K562 (cell line): ENCODE measurements around the gene BMPER. TPM values are rescaled to one million over a fixed set of nuclear protein-coding genes. Genes with fewer than 3 reads are reported as not detected.

ENCODE experiments used
- ATAC-seq: fragments of 200-7000 bp; cut with Tn5 transposase; 3 replicates; pipeline ENCODE4 v1.9.1; 2020; ENCODE audit warnings: moderate library complexity
- BruUV-seq: library from RNA; stranded (reverse); fragments of 400-500 nt; replicated peaks from 2 replicates; lab custom pipeline; 2021; lab: Mats Ljungman, UMichigan
- CTCF ChIA-PET: fragments of 300-600 bp; formaldehyde crosslinking; extraction: SDS; loops from one replicate; lab custom pipeline; 2021; ENCODE audit warnings: low intra/inter-chr PET ratio; lab: Yijun Ruan, JAX
- POLR2A ChIA-PET: fragments of 300-600, 350-650 bp; sonication (Branson Sonifier 250); formaldehyde crosslinking; extraction: SDS; loops from one replicate; lab custom pipeline; 2021; ENCODE audit warnings: antibody characterized with exemption, inconsistent platforms; lab: Yijun Ruan, JAX
- DNase-seq, 4 experiments: peaks; one replicate each; pipeline versions ENCODE4 v3.0.0 to v3.0.0-alpha.2; 2011 to 2018; ENCODE audit warnings: low spot score in 3 of 4, mixed read lengths in 3 of 4; ENCODE audit errors: extremely low read depth in 1 of 4
- FAIRE-seq: peaks from 2 replicates; lab custom pipeline; 2011; peaks lifted over from hg19 to GRCh38; lab: Jason Lieb, UNC
- H2AFZ ChIP-seq: 2 replicates; pipeline ENCODE4 v1.6.0; 2011; ENCODE audit warnings: low read depth, low read length, control low read depth, inconsistent platforms
- H3K27ac ChIP-seq: fragments of 200-600 bp; 3 replicates; pipeline ENCODE4 v1.8.0; 2011; ENCODE audit warnings: low read depth, mild to moderate bottlenecking, control low read depth, inconsistent platforms, low read length, moderate library complexity, mixed read lengths; ENCODE audit errors: extremely low read depth
- H3K27me3 ChIP-seq, 2 experiments: fragments of 300-600 bp in 1 of 2; 2 replicates in 1 of 2; 3 replicates in 1 of 2; pipeline versions ENCODE4 v1.6.0 to v1.8.0; 2011; ENCODE audit warnings: inconsistent platforms in 2 of 2, low read length in 2 of 2, mild to moderate bottlenecking in 1 of 2, mixed read lengths in 1 of 2, moderate library complexity in 1 of 2; ENCODE audit not compliant: control insufficient read depth in 2 of 2, insufficient read depth in 2 of 2
- H3K36me3 ChIP-seq: fragments of 300-600 bp; 3 replicates; pipeline ENCODE4 v1.8.0; 2011; ENCODE audit warnings: mild to moderate bottlenecking, low read length, inconsistent platforms; ENCODE audit not compliant: control insufficient read depth, insufficient read depth
- H3K4me1 ChIP-seq, 2 experiments: fragments of 200-600 bp in 1 of 2; replicated peaks in 1 of 2; 2 replicates in 1 of 2; 3 replicates in 1 of 2; pipeline versions ENCODE4 v1.5.1 to v1.8.0; 2011; ENCODE audit warnings: inconsistent platforms in 2 of 2, low read length in 2 of 2, mild to moderate bottlenecking in 1 of 2, mixed read lengths in 1 of 2, moderate library complexity in 1 of 2; ENCODE audit not compliant: control insufficient read depth in 2 of 2, insufficient read depth in 2 of 2
- H3K4me2 ChIP-seq: 2 replicates; pipeline ENCODE4 v1.6.1; 2011; ENCODE audit warnings: low read length, control low read depth, inconsistent platforms, mixed read lengths; ENCODE audit not compliant: insufficient read depth
- H3K4me3 ChIP-seq: fragments of 200-600 bp; sonication (generic), shearing (Covaris generic); 2 replicates; pipeline ENCODE4 v1.5.1; 2016; ENCODE audit warnings: control low read depth, inconsistent platforms
- H3K79me2 ChIP-seq: fragments of 200-600 bp; 3 replicates; pipeline ENCODE4 v1.8.0; 2011; ENCODE audit warnings: low read length, inconsistent platforms; ENCODE audit not compliant: control insufficient read depth, insufficient read depth
- H3K9ac ChIP-seq, 2 experiments: 2 replicates each; pipeline versions ENCODE4 v1.6.0 to v1.6.1; 2011; ENCODE audit warnings: low read depth in 2 of 2, low read length in 2 of 2, control low read depth in 1 of 2, inconsistent platforms in 1 of 2, mild to moderate bottlenecking in 1 of 2, mixed read lengths in 1 of 2; ENCODE audit not compliant: insufficient read depth in 1 of 2
- H3K9me1 ChIP-seq: one replicate; pipeline ENCODE4 v1.6.0; 2011; ENCODE audit warnings: inconsistent platforms, mild to moderate bottlenecking, low read length, moderate library complexity; ENCODE audit not compliant: control insufficient read depth, insufficient read depth
- H3K9me3 ChIP-seq: replicated peaks from 2 replicates; pipeline ENCODE4 v1.5.1; 2011; ENCODE audit warnings: low read depth, low read length, inconsistent platforms; ENCODE audit not compliant: control insufficient read depth, insufficient read depth
- H4K20me1 ChIP-seq: replicated peaks from 2 replicates; pipeline ENCODE4 v1.6.1; 2011; ENCODE audit warnings: low read length, inconsistent platforms, mixed read lengths; ENCODE audit not compliant: control insufficient read depth, insufficient read depth
- CHCHD3 ChIP-seq: fragments of 250-450 bp; sonication (Bioruptor Pico); IDR thresholded peaks from 2 replicates; pipeline ENCODE4 v2.1.2; 2022; ENCODE audit warnings: mild to moderate bottlenecking
- CTCFL ChIP-seq: IDR thresholded peaks from 2 replicates; pipeline ENCODE4 v1.6.1; 2011; ENCODE audit warnings: borderline replicate concordance, low read depth, mild to moderate bottlenecking, moderate library complexity, low read length; ENCODE audit not compliant: insufficient read depth, poor library complexity, severe bottlenecking
- CUX1 ChIP-seq: fragments of 200-800 bp; sonication (Bioruptor generic); IDR thresholded peaks from 2 replicates; pipeline ENCODE4 v1.6.1; 2016; ENCODE audit warnings: missing genetic modification characterization, missing compliant biosample characterization
- FOXO4 ChIP-seq: fragments of 450-650 bp; formaldehyde crosslinking; IDR thresholded peaks from 2 replicates; pipeline ENCODE4 v1.4.0; 2020; ENCODE audit warnings: mild to moderate bottlenecking, moderate library complexity
- ID3 ChIP-seq, 2 experiments: fragments of 250-450 bp in 1 of 2; fragments of 450-650 bp in 1 of 2; sonication (Bioruptor Pico) in 1 of 2; IDR thresholded peaks; 2 replicates each; pipeline versions ENCODE4 v1.6.1 to v1.8.0; 2016 to 2021; ENCODE audit warnings: mild to moderate bottlenecking in 2 of 2, moderate library complexity in 2 of 2, missing compliant biosample characterization in 1 of 2, missing genetic modification characterization in 1 of 2
- PHF8 ChIP-seq: fragments of 200-600 bp; sonication (generic); IDR thresholded peaks from 2 replicates; pipeline ENCODE4 v1.6.1; 2012; ENCODE audit warnings: mixed run types, mild to moderate bottlenecking, inconsistent platforms, low read length, moderate library complexity, borderline replicate concordance
- PREB ChIP-seq: sonication (generic); formaldehyde crosslinking; IDR thresholded peaks from 2 replicates; pipeline ENCODE4 v1.8.1; 2023; ENCODE audit warnings: mild to moderate bottlenecking, missing genetic modification reagents
- RB1 ChIP-seq: fragments of 450-650 bp; IDR thresholded peaks from 2 replicates; pipeline ENCODE4 v1.6.1; 2017; ENCODE audit warnings: low read depth, mild to moderate bottlenecking
- SMARCC2 ChIP-seq: fragments of 450-650 bp; IDR thresholded peaks from 2 replicates; pipeline ENCODE4 v1.6.1; 2017; ENCODE audit warnings: antibody characterized with exemption, moderate library complexity, mild to moderate bottlenecking, low read depth
- TAF9B ChIP-seq: fragments of 450-650 bp; IDR thresholded peaks from 2 replicates; pipeline ENCODE4 v1.6.1; 2018; ENCODE audit warnings: mild to moderate bottlenecking; ENCODE audit not compliant: partially characterized antibody
- ZBED1 ChIP-seq: IDR thresholded peaks from 2 replicates; pipeline ENCODE4 v1.6.1; 2014
- ZSCAN29 ChIP-seq: fragments of 450-650 bp; IDR thresholded peaks from 2 replicates; pipeline ENCODE4 v1.6.1; 2017
- WGBS: fragments of 100-300 bp; shearing (Covaris generic); methylation state at CpG from one replicate; pipeline ENCODE4 v1.1.6; 2016; ENCODE audit warnings: low coverage, mixed read lengths; ENCODE audit not compliant: insufficient coverage; ENCODE audit errors: missing lambda C conversion rate; 5-methylcytosine and 5-hydroxymethylcytosine counted together
- in situ Hi-C: fragments of 300-500 bp; cut with MboI; formaldehyde crosslinking; loops from 4 replicates; pipeline ENCODE4 v1.15.0; 2018; ENCODE audit warnings: inconsistent platforms, mixed read lengths
- intact Hi-C: fragments of 100-400 bp; cut with micrococcal nuclease; formaldehyde crosslinking; loops from 2 replicates; pipeline ENCODE4 v1.14.2; 2022
- polyA plus RNA-seq, 8 experiments: library from polyadenylated mRNA; depleted of rRNA in 4 of 8; stranded (reverse) in 5 of 8; unstranded in 3 of 8; fragments of >200 nt; fragmentation: Nextera tagmentation in 2 of 8; fragmentation: Illumina TruSeq in 1 of 8; extraction: Ambion mirVana in 2 of 8; extraction: Trizol in 1 of 8; gene quantifications; 2 replicates each; pipeline versions ENCODE4 v1.2.1 to v1.2.3, GENCODE V29; 2011 to 2014; ENCODE audit warnings: inconsistent platforms in 1 of 8, missing spikeins in 1 of 8
- total RNA-seq, 7 experiments: library from RNA; depleted of rRNA in 6 of 7; stranded (reverse); fragments of >200 nt in 6 of 7; fragmentation: Illumina TruSeq in 2 of 7; extraction: Trizol in 2 of 7; gene quantifications; 2 replicates each; pipeline versions ENCODE4 v1.2.1 to v1.2.3, GENCODE V29; 2011 to 2021; ENCODE audit warnings: low replicate concordance in 1 of 7

Gene BMPER
- total and polyA plus RNA-seq, 9 of the 15 experiments (the other 6 are each of a cell fraction or from before 2014, with no cell fraction given): not detected

GRCh38 chr7:34096198-34096651 is 190.9 kb downstream of the BMPER start:
- H2AFZ ChIP-seq: no peak overlapping the region
- H3K4me2 ChIP-seq: no peak overlapping the region
- H3K27me3 ChIP-seq: no peaks in the 10 kb centered on the region
- in situ Hi-C loops: no loop called here
- H3K79me2 ChIP-seq: no peaks in the 10 kb centered on the region
- no peak for ATAC-seq
- no peaks in the 10 kb centered on the region for H3K36me3 ChIP-seq
- TF ChIP-seq FOXO4 (CRISPR knock-in tag) (no peak), ZSCAN29 (no peak), CUX1 (CRISPR knock-in tag) (no peak), ZBED1 (no peak), CTCFL (no peak), PREB (no peak), SMARCC2 (no peak), ID3 (CRISPR knock-in tag; IDR thresholded peaks at IDR 0.05) (no peak), ID3 (tag; IDR thresholded peaks at IDR 0.05) (no peak), PHF8 (no peak), CHCHD3 (CRISPR knock-in tag) (no peak), TAF9B (no peak), RB1 (no peak)
- TF ChIP-seq, all 486 proteins: peak for 0
- intact Hi-C loops: no loop called here
- CTCF ChIA-PET: no interaction called here
- POLR2A ChIA-PET: interaction anchor here (0.7 kb wide), 1 partner anchor 1081 kb away, joined by 3 read pairs; no protein-coding TSS in a partner anchor
- FAIRE-seq (no peak), DNase-seq (no peak)
- no peaks in the 10 kb centered on the region for H3K9me1 ChIP-seq
- H3K4me1 ChIP-seq: no peaks in the 10 kb centered on the region
- H3K9ac ChIP-seq: no peak overlapping the region
- H3K27ac ChIP-seq: no peak overlapping the region
- no peaks in the 10 kb centered on the region for H4K20me1 ChIP-seq
- H3K9me3 ChIP-seq: no peaks in the 10 kb centered on the region
- no TSS peak for BruUV-seq
- WGBS: 0% methylated on average over 4 of the region's 4 CpGs
- H3K4me3 ChIP-seq: no peak overlapping the region
